Transverse colon (tissue), 3 donors: ENCODE measurements around the gene NUDCD2.

ENCODE experiments used
- CTCF ChIP-seq, 5 experiments: fragments of 200-600 bp in 3 of 5; fragments of 450-650 bp in 2 of 5; sonication (generic) in 3 of 5; IDR thresholded peaks; 1 replicate in 2 of 5; 2 replicates in 3 of 5; pipeline ENCODE4 v1.5.1; 2016 to 2017; ENCODE audit warnings: antibody characterized with exemption in 5 of 5, inconsistent platforms in 3 of 5, mild to moderate bottlenecking in 2 of 5, moderate library complexity in 1 of 5
- EP300 ChIP-seq: sonication (generic); formaldehyde crosslinking; IDR thresholded peaks from one replicate; pipeline ENCODE4 v1.6.1; 2017; ENCODE audit warnings: antibody characterized with exemption, low read depth
- POLR2A ChIP-seq: fragments of 450-650 bp; IDR thresholded peaks from one replicate; pipeline ENCODE4 v1.6.1; 2016; ENCODE audit warnings: antibody characterized with exemption, mild to moderate bottlenecking, moderate library complexity

- TF ChIP-seq CTCF (IDR thresholded peaks at IDR 0.05), result peak in 3 of 5 experiments; percentile 6 to 42 (median 12)
- TF ChIP-seq POLR2A, result peak; percentile 93
- no peak for TF ChIP-seq EP300
These were observed 22.4 kb downstream of the NUDCD2 start, which contains the start of gene CCNG1 for GRCh38 chr5:163437309-163438182.
